NCI-H146 (cell line): ENCODE results near the gene SLC66A2.
"Not testable (repeated sequence)": the region's sequence is repeated elsewhere in the genome, so short reads cannot be mapped to it uniquely, and the experiment has no call there.

Source experiments
- DNase-seq: peaks from one replicate; lab custom pipeline; 2025; lab: John Stamatoyannopoulos, UW

The SLC66A2 gene

DNA sequence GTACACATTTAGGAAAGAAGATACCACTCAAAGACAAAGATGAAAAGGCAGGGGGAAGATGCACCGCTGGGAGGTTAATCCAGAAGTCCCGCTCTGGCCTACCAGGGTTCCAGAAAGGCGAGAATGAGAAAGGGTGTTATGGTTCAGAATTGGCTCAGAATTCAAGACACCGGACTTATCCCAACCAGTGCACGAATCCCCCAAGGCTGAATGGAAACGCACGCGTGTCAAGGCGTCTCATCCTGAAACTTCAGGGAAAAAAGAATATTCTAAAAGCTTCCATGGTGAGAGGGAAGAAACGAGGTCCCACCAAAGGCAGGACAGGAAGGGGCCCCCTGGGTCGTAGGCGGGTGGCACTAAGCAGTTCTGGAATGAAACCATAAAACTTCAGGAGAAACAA is 71.9 kb downstream of the SLC66A2 start:
- no peak for DNase-seq

GRCh38 chr18:79878741-79879378 is 72.6 kb downstream of the SLC66A2 start:
- no peak for DNase-seq

DNA sequence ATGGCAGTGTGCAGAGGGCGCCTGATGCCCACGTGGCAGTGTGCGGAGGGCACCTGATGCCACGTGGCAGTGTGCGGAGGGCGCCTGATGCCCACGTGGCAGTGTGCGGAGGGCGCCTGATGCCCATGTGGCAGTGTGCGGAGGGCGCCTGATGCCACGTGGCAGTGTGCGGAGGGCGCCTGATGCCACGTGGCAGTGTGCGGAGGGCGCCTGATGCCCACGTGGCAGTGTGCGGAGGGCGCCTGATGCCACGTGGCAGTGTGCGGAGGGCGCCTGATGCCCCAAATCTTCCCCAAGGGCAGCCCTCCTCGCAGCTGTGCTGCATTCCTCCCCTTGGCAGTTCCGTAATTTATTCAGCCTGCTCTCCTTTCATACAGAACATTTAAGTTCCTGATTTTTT is 73.2 kb downstream of the SLC66A2 start:
- not testable (repeated sequence) for DNase-seq

DNA sequence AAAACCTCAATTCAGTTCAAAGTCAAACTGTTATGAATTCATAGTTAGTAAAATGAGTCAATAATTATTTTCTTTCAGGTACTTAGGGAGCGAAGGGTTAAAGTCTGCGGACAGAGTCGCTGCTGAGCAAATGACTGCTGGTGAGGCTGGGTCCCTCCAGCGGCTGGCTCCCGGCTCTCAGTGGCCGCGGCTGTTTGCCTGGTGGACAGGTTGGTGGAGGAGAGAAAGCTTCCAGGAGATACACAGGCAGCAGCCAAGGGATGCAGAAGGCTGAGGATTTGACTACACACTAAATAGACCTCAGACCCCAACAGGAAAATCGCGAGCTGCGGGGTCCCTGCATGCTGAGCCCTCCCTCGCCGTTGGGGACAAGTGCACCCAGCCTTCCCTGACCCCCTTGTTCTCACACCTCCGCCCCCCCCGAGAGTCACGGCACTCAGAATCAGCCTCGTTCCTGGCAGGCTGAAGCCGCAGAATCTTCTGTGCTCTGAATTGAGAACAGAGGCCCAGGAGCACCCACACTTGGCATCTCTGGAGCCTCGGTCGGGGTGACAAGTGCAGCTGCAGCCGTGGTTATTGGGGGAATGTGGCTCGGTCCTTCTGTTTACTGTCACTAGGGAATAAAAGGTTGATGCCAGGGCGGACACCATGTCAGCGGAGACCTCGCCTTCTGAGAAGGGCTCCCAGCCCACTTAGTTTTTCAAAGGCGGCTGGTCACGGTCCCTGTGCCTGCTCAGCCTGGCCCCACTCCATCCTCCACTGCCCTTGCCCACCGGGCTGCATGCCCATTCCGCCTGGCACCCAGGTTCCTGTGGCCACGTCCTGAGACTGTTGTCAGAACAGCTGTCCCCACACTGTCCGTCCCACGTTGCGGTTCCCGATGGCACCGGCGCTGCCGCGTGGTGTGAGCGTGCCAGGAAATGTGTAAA is 74.0 kb downstream of the SLC66A2 start:
- DNase-seq = no peak

- DNase-seq = no peak
These were observed 75.0 kb downstream of the SLC66A2 start for GRCh38 chr18:79876497-79876896.

- no peak for DNase-seq
These were observed 75.5 kb downstream of the SLC66A2 start for GRCh38 chr18:79875931-79876461.

- DNase-seq = no peak
These were observed 75.9 kb downstream of the SLC66A2 start for GRCh38 chr18:79875531-79875919.

DNA sequence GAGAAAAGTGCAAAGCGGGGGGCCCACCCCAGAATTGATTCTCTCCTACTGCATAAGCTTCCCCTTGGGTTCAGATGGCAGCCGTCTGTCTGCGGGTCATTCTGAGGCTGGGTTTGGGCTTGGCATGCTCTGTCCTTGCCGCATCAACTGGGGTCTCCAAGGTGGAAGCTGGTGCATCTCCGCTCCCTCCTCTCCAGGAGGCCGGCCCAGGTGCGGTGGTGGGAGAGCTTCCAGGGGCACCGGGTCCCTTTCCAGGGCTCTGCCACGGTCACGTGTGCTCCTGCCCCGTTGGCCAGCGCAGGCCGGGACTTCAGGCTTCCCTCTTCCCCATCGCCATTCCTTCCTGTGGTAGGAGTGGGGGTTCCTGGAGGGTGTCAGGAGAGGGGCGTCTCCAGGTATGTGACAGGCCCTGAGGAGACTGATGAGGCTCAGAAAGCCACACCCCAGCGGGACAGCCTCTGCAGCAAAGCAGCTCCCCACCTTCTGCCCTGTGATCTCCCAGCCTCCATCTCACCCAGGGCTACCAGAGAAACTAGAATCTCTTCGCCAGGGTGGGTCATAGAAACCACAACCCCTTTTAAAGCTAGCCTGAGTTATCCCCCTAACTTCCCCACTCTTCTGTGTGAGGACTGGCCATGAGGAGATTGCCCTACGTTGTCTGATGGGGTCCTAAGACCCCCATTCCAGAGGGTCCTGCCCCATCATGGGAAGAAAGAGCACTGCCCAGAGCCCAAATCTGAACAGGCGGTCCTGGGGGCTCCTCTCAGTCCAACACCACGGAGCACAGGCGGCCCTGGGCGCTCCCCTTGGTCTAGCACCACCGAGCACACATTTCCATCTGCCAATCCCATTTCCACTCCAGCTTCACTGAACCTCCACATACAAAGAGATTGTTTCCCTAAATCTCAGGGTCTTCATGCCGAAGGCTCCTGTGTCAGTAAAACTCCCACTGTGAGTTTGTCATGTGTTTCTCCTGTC is 76.6 kb downstream of the SLC66A2 start:
- DNase-seq = no peak

DNA sequence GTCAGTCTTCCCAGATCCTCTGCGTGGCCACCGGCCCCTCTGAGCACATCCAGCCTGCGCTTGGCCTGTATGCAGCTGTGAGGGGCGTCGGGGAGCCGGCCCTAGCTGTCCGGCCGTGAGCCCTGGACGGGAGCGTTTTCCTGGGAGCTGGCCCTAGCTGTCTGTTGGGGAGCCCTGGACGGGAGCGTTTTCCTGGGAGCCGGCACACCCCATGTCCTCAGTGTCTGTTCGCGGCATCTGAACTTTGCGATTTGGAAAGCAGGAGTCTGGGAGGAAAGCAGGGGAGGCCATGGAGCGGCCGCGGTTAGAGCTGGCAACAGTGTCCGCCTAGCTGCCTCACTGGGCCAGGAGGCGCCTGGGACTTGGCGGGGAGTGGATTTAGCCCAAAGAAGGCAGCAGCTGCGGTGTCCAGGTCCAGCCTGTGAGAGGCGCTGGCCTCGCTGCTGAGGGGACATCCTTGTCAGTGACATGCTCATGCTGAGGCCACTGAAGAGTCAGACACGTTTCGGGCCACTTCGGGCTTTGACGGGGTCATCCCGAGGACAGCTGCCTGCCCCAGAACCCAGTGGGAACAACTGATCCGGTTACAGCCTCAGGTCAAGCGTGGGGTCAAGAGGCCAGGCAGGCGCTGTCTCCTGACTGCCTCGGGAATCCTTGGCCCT is 77.9 kb downstream of the SLC66A2 start:
- no peak for DNase-seq

- no peak for DNase-seq
These were observed 78.7 kb downstream of the SLC66A2 start for GRCh38 chr18:79872527-79873444.

DNA sequence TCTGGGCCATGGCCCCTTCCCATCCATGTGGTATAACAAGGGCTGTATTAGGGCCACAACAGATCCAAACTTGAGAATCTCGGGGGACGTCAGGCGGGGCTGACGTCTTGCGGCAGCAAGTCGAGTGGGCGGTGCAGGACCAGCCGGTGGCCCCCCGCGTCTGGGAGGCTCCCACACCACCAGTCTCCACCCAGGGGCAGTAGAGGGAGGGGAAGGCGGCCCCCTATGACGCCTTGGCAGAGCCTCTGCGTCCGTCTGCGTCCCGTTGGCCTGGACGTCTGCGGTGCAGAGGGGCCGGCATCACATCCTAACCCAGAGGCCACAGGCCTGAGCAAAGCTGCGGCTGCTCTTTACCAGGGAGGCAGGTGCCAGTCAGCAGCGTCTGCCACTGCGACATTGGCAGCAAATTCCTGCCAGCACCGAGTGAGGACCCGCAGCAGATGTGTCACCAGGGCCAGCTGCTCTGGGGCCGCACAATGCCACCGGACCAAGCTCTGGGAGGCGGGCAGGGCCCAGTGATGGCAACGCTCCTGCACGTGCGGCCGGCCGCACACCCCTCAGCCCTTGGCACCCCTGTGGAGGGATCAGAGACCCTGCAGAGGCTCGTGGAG is 79.9 kb downstream of the SLC66A2 start:
- no peak for DNase-seq

- DNase-seq = no peak
These were observed 80.4 kb downstream of the SLC66A2 start for GRCh38 chr18:79871026-79871390.

DNA sequence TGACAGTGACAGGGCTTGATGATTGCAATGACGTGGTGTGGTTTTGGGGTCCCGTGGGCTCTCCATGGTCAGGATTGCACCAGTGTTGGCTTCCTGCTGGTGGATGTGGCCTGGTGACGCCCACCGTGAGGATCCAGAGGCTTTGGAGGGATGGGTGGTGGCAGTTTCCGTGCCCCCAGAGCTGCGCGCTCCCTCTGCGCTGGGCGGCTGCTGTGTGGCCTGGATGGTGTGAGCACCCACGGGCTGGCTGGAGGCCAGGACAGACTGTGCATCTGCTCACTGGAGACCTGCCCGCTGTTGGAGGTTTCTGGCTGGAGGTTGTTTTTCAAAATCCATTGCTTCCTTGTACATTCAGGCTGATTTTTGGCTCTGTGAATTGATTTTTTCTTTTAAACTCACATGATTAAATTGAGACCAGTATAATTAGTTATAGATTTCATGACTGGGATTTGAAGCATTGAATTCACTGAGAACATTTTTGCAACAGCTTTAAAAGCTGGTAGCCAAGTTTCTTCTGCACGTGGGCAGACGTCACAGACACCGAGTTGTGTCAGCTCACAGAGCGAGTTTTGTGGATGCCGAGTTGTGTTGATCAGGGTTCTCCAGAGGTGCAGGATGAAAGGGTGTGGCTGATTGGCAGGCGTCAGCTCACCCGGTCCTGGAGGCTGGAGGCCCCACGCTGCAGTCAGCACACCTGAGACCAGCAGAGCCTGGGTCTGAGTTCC is 81.0 kb downstream of the SLC66A2 start:
- DNase-seq = no peak

- DNase-seq = no peak
These were observed 81.7 kb downstream of the SLC66A2 start for GRCh38 chr18:79869591-79870300.

DNA sequence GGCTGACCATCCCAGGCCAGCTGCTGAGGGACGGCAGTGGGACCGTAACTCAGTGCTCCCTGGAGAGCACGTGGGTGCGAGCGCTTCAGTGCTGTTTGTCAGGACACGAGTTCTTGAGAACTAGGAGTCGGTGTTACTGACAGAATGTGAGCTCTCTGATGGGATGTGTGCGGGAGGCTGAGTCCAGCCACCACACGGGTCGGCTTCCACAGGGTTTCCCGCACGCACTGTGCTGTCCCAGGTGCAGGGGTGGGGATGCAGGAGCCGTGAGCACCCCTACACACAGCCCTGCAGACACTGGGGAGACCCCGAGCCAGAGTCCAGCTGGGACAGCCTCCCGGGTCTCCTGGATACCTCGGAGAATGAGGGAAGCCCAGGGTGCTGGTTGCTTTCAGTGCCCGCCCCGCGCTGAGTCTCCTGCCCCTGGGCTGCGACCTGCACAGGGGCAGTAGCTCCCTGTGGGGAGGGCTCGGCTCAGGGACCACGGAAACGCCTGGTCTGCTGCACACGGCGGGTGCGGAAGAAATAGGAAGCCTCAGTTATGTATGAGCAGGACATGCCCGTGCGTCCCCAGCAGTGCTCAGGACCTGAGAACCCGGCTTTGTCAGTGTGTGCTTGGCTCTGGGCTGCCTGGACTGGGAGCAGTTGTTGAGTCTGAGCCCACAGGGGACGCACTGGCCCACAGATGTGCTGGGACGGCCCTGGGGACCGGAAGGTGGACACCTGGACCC is 82.5 kb downstream of the SLC66A2 start:
- no peak for DNase-seq

DNA sequence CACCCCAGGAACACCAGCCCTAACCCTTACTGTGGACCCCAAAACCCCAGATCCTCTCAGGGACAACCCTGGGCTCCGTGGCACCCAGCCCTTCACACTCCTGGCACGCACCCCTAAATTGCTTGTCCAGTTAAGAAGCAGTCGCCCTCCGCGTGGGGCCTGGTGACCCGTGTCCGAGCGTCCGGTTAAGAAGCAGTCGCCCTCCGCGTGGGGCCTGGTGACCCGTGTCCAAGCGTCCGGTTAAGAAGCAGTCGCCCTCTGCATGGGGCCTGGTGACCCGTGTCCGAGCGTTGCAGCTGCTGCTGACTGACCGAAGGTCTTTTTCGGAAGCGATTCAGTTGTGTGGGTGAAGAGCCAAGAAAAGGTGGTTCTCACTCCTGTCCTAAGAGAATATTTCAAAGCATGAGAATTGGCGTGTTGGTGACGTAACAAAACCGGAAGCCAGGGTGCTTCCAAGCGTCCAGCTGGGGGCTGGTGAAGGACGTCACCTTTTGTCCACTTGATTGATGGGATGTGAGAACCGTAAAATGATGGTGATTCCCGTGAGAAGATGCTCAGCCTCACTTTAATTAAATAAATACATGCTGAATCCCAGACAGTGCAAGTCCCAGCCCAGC is 83.2 kb downstream of the SLC66A2 start:
- DNase-seq = no peak

DNA sequence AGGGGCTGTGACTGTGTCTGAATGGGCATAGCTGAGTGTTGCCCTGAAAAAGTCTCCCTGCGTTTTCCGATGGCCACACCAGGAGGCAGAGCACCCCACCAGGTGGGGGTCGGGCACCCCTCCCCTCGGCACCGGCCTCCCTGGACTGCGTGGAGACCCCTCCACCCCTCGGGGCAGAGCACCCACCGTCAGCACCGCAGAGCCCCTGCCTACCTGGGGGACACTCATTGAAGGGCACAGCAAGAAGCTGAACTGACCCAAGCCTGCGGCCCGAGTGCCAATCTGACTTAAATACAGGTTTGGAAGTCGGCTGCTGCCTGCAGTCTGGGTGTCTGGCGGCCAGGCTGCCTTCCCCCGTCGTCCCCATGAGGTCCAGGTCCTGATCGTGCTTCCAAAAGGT is 83.8 kb downstream of the SLC66A2 start:
- no peak for DNase-seq
